Measurements from ENCODE around the gene FER.
"Not testable (repeated sequence)": the region's sequence is repeated elsewhere in the genome, so short reads cannot be mapped to it uniquely, and the experiment has no call there.

The FER gene

GRCh38 chr5:109136906-109137305 lies 389.2 kb downstream of the FER start:
- DNase-seq = no peak

- peak in 1 of 2 donors; percentile 3 for DNase-seq
These were observed 393.8 kb downstream of the FER start for GRCh38 chr5:109141222-109142200.

GRCh38 chr5:109143031-109143430 lies 395.3 kb downstream of the FER start:
- DNase-seq = no peak

DNA sequence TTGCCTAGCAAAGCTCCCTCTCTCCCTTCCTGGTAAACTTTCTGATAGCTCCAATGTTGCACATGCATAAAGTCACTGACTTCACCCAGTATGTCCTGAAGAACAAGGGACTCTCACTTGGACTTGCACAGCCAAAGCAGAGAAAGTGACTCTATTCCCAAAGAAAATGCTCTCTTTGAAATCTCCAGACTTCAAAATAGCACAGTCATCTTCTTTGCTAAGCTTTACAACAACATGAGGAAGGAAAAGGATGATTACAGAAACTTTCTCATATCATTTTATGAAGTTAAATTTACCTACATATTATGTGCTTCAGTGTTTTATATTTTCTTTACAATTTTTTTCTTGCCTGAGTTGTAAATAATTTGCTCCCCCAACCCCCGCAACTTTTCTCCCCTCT lies 397.4 kb downstream of the FER start:
- DNase-seq = no peak

- DNase-seq = no peak
These were observed 398.9 kb downstream of the FER start for GRCh38 chr5:109146591-109146990.

- DNase-seq = no peak
These were observed 404.9 kb downstream of the FER start for GRCh38 chr5:109152565-109152964.

DNA sequence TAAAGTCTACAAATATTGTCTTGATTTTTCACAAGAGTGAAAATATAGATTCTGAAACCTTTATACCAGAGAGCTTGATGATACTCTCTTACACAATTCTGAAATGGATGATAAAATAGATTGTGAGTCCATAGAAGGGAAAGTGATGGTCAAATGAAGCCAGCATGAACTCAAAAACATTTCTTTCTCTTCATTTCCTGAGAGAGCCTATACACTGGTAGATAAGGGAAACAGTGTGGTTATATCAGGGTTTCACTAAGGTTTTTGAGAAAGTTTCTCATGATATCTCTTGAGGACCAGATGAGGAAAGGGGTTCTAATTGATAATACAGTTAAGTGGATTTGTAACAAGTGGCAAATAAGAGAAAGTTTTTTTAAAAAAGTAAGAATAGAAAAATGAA lies 407.9 kb downstream of the FER start:
- DNase-seq = no peak

GRCh38 chr5:109156885-109157284 lies 409.2 kb downstream of the FER start:
- DNase-seq = no peak

GRCh38 chr5:109160468-109160867 lies 412.8 kb downstream of the FER start:
- no peak for DNase-seq

- DNase-seq = peak in 1 of 2 donors; percentile 15
These were observed 414.4 kb downstream of the FER start for GRCh38 chr5:109161914-109162683.

DNA sequence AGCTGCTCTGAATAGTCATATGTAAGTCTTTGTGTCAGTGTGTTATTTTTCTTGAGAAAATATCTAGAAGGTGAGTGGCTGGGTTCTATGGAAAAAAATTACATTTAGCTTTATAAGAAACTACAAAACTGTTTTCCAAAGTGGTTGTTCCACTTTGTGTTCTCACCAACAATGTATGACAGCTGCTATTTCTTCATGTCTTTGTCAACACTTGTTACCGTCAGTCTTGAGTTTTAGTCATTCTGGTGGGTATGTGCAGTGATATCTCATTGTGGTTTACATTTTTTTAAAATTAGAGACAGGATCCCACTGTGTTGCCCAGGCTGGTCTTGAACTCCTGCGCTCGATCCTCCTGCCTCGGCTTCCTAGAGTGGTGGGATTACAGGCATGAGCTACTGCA lies 415.6 kb downstream of the FER start:
- DNase-seq = no peak

GRCh38 chr5:109164001-109164400 lies 416.3 kb downstream of the FER start:
- DNase-seq = no peak

- DNase-seq = no peak
These were observed 419.9 kb downstream of the FER start for GRCh38 chr5:109167586-109167985.

DNA sequence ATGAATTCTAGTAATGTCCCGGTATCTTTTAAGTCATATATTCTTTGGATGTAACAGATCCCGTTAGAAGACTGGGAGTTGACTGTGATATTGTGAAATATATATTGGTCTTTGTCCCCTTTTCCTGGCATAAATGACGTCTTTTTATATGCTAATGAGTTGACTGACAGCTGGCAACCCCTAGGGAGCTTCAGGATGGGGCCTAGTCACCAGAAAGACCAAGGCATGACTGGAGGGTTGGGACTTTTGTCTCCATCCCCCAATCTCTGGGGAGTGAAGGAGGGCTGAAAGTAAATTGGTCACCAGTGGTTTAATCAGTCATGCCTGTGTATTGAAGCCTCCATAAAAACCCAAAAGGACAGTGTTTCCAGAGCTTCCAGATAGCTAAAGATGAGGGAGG lies 420.5 kb downstream of the FER start:
- DNase-seq = no peak

GRCh38 chr5:109170629-109171350 lies 423.1 kb downstream of the FER start:
- no peak for DNase-seq

DNA sequence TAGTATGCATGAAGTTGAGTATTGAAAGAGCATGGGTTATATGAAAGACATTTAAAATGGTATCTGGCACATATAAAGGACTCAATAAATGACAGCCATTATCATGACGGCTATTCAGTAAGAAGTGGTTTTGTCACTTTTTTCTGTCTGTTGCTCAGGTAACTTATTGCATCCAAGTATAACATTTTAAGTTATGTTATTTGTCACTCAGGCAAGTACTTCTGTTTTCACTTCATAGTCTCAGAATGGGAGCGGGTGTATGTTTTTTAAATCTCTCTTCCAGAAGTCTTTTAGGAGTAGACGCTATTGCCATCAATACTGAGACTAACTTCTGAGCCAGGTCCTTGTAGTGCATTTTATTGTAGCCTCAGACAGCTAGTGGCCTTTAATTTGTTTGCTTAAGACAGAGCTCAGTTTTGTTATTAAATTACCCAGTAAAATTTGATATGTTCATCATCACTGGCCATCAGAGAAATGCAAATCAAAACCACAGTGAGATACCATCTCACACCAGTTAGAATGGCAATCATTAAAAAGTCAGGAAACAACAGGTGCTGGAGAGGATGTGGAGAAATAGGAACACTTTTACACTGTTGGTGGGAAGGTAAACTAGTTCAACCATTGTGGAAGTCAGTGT lies 423.9 kb downstream of the FER start:
- not testable (repeated sequence) for DNase-seq

- DNase-seq = no peak
These were observed 425.5 kb downstream of the FER start for GRCh38 chr5:109173036-109173794.

- no peak for DNase-seq
These were observed 429.5 kb downstream of the FER start for GRCh38 chr5:109177227-109177626.

- no peak for DNase-seq
These were observed 430.1 kb downstream of the FER start for GRCh38 chr5:109177782-109178181.

DNA sequence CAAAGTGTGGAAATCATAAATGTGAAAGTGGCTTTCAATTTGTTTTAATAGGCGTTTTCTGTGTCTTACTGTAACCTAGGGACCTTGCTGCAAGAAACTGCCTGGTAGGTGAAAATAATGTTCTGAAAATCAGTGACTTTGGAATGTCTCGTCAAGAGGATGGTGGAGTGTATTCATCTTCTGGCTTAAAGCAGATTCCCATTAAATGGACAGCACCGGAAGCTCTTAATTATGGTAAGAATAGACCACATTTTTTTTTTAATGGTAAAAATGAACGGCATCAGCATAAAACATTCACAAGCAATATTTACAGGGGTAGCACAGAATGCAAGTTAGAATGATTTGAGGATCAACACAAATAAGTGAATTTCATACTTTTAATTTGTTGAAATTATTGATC lies 433.0 kb downstream of the FER start:
- DNase-seq = no peak

GRCh38 chr5:109186759-109187158 lies 439.1 kb downstream of the FER start:
- DNase-seq = no peak

- peak; percentile 7 to 20 for DNase-seq
These were observed 443.5 kb downstream of the FER start for GRCh38 chr5:109191153-109191558.

All from inflammatory macrophage (primary cell).